ENCODE data around the gene EOLA2.
"Not testable (repeated sequence)": the region's sequence is repeated elsewhere in the genome, so short reads cannot be mapped to it uniquely, and the experiment has no call there.

EOLA2 gene

GRCh38 chrX:149945820-149946219 is 7.5 kb upstream of the EOLA2 start:
- not testable (repeated sequence) for H2BK15ac ChIP-seq (ENCODE audit: low read depth, poor library complexity, severe bottlenecking); H3K18ac ChIP-seq (ENCODE audit: low read depth in 1 of 2, low read length in 2 of 2); H3K4me3 ChIP-seq (ENCODE audit: insufficient read depth in 1 of 2, low read depth in 1 of 2, low read length in 2 of 2); H3K27me3 ChIP-seq (ENCODE audit: control insufficient read depth in 1 of 2, insufficient read depth in 1 of 2, low read length in 2 of 2); H2AFZ ChIP-seq (ENCODE audit: low read depth, low read length); H3K23ac ChIP-seq (ENCODE audit: low read length in 2 of 2); H3K4ac ChIP-seq (ENCODE audit: low read depth in 1 of 2, low read length in 2 of 2); H3K4me2 ChIP-seq (ENCODE audit: low read length, poor library complexity, severe bottlenecking); H2BK120ac ChIP-seq (ENCODE audit: low read depth, low read length); H3K27ac ChIP-seq (ENCODE audit: low read length, poor library complexity, severe bottlenecking); H2BK5ac ChIP-seq (ENCODE audit: low read depth, low read length, poor library complexity, severe bottlenecking); H3K9ac ChIP-seq (ENCODE audit: low read length); H3K4me1 ChIP-seq (ENCODE audit: control insufficient read depth, insufficient read depth, low read depth, low read length); H3K9me3 ChIP-seq (ENCODE audit: control insufficient read depth, low read length); H2BK12ac ChIP-seq (ENCODE audit: low read length in 2 of 2); H4K8ac ChIP-seq (ENCODE audit: low read length); DNase-seq; H4K91ac ChIP-seq (ENCODE audit: low read length); H3K79me1 ChIP-seq (replicated peaks; ENCODE audit: low read length, poor library complexity, severe bottlenecking); H3K14ac ChIP-seq (ENCODE audit: low read length in 2 of 2); H2AK5ac ChIP-seq (ENCODE audit: low read length, severe bottlenecking)
- peaks cover 9 to 14% of the 10 kb centered on the region in 2 experiments for H3K36me3 ChIP-seq (ENCODE audit: control insufficient read depth in 1 of 2, insufficient read depth in 2 of 2, low read depth in 1 of 2, low read length in 2 of 2)
- WGBS, result 100% methylated on average over 3 of the region's 9 CpGs

- not testable (repeated sequence) for H2BK15ac ChIP-seq (ENCODE audit: low read depth, poor library complexity, severe bottlenecking); H3K27ac ChIP-seq (ENCODE audit: low read length, poor library complexity, severe bottlenecking)
- peaks cover 9 to 14% of the 10 kb centered on the region in 2 experiments for H3K36me3 ChIP-seq (ENCODE audit: control insufficient read depth in 1 of 2, insufficient read depth in 2 of 2, low read depth in 1 of 2, low read length in 2 of 2)
Measured at GRCh38 chrX:149945087-149945670, 6.9 kb upstream of the EOLA2 start.

GRCh38 chrX:149940674-149941024 is 2.4 kb upstream of the EOLA2 start:
- H2AFZ ChIP-seq (ENCODE audit: low read depth, low read length); H2BK12ac ChIP-seq (ENCODE audit: low read length in 2 of 2); H3K18ac ChIP-seq (ENCODE audit: low read depth in 1 of 2, low read length in 2 of 2); H4K91ac ChIP-seq (ENCODE audit: low read length); H3K27me3 ChIP-seq (ENCODE audit: control insufficient read depth in 1 of 2, insufficient read depth in 1 of 2, low read length in 2 of 2); H3K9ac ChIP-seq (ENCODE audit: low read length); DNase-seq; H3K36me3 ChIP-seq (ENCODE audit: control insufficient read depth in 1 of 2, insufficient read depth in 2 of 2, low read depth in 1 of 2, low read length in 2 of 2); H4K8ac ChIP-seq (ENCODE audit: low read length); H3K79me1 ChIP-seq (replicated peaks; ENCODE audit: low read length, poor library complexity, severe bottlenecking); H3K23ac ChIP-seq (ENCODE audit: low read length in 2 of 2); H2AK5ac ChIP-seq (ENCODE audit: low read length, severe bottlenecking); H3K27ac ChIP-seq (ENCODE audit: low read length, poor library complexity, severe bottlenecking); H3K9me3 ChIP-seq (ENCODE audit: control insufficient read depth, low read length); H3K14ac ChIP-seq (ENCODE audit: low read length in 2 of 2); H2BK15ac ChIP-seq (ENCODE audit: low read depth, poor library complexity, severe bottlenecking); H2BK5ac ChIP-seq (ENCODE audit: low read depth, low read length, poor library complexity, severe bottlenecking); H3K4ac ChIP-seq (ENCODE audit: low read depth in 1 of 2, low read length in 2 of 2); H2BK120ac ChIP-seq (ENCODE audit: low read depth, low read length); H3K4me1 ChIP-seq (ENCODE audit: control insufficient read depth, insufficient read depth, low read depth, low read length): not testable (repeated sequence)
- WGBS, result 0% methylated on average over 4 of the region's 11 CpGs
- H3K4me2 ChIP-seq (ENCODE audit: low read length, poor library complexity, severe bottlenecking), result peak overlapping the region; percentile 49
- H3K4me3 ChIP-seq (ENCODE audit: insufficient read depth in 1 of 2, low read depth in 1 of 2, low read length in 2 of 2), result peak overlapping the region in 1 of 2 experiments; percentile 60

More at GRCh38 chrX:149945087-149945670, 6.9 kb upstream of the EOLA2 start:
- H3K14ac ChIP-seq (ENCODE audit: low read length in 2 of 2); H3K9ac ChIP-seq (ENCODE audit: low read length); H3K9me3 ChIP-seq (ENCODE audit: control insufficient read depth, low read length); H3K23ac ChIP-seq (ENCODE audit: low read length in 2 of 2); H3K18ac ChIP-seq (ENCODE audit: low read depth in 1 of 2, low read length in 2 of 2); H2BK5ac ChIP-seq (ENCODE audit: low read depth, low read length, poor library complexity, severe bottlenecking); H2BK120ac ChIP-seq (ENCODE audit: low read depth, low read length); H4K91ac ChIP-seq (ENCODE audit: low read length); H4K8ac ChIP-seq (ENCODE audit: low read length); H3K27me3 ChIP-seq (ENCODE audit: control insufficient read depth in 1 of 2, insufficient read depth in 1 of 2, low read length in 2 of 2); H2AK5ac ChIP-seq (ENCODE audit: low read length, severe bottlenecking); H3K4me1 ChIP-seq (ENCODE audit: control insufficient read depth, insufficient read depth, low read depth, low read length); H3K4ac ChIP-seq (ENCODE audit: low read depth in 1 of 2, low read length in 2 of 2); H2BK12ac ChIP-seq (ENCODE audit: low read length in 2 of 2); H2AFZ ChIP-seq (ENCODE audit: low read depth, low read length); H3K79me1 ChIP-seq (replicated peaks; ENCODE audit: low read length, poor library complexity, severe bottlenecking); H3K4me3 ChIP-seq (ENCODE audit: insufficient read depth in 1 of 2, low read depth in 1 of 2, low read length in 2 of 2); DNase-seq; H3K4me2 ChIP-seq (ENCODE audit: low read length, poor library complexity, severe bottlenecking): not testable (repeated sequence)
- 93% methylated on average over 11 of the region's 11 CpGs for WGBS

- peak overlapping the region; percentile 52 for H4K8ac ChIP-seq (ENCODE audit: low read length)
- H2AK5ac ChIP-seq (ENCODE audit: low read length, severe bottlenecking), result no peak overlapping the region
- H3K9ac ChIP-seq (ENCODE audit: low read length), result peak overlapping the region; percentile 89
- H2BK15ac ChIP-seq (ENCODE audit: low read depth, poor library complexity, severe bottlenecking), result no peak overlapping the region
- no peaks in the 10 kb centered on the region for H3K27me3 ChIP-seq (ENCODE audit: control insufficient read depth in 1 of 2, insufficient read depth in 1 of 2, low read length in 2 of 2)
- H4K91ac ChIP-seq (ENCODE audit: low read length), result peak overlapping the region; percentile 80
- no peak overlapping the region for H2BK12ac ChIP-seq (ENCODE audit: low read length in 2 of 2)
- H3K14ac ChIP-seq (ENCODE audit: low read length in 2 of 2), result no peak overlapping the region
- no peak overlapping the region for H3K23ac ChIP-seq (ENCODE audit: low read length in 2 of 2)
- peaks cover 3% of the 10 kb centered on the region in 2 experiments for H3K36me3 ChIP-seq (ENCODE audit: control insufficient read depth in 1 of 2, insufficient read depth in 2 of 2, low read depth in 1 of 2, low read length in 2 of 2)
- H3K4me1 ChIP-seq (ENCODE audit: control insufficient read depth, insufficient read depth, low read depth, low read length), result peaks cover 5% of the 10 kb centered on the region
- H2BK120ac ChIP-seq (ENCODE audit: low read depth, low read length), result peak overlapping the region; percentile 64
- H2AFZ ChIP-seq (ENCODE audit: low read depth, low read length), result no peak overlapping the region
- WGBS, result 1% methylated on average over 24 of the region's 27 CpGs
- no peaks in the 10 kb centered on the region for H3K9me3 ChIP-seq (ENCODE audit: control insufficient read depth, low read length)
- H3K18ac ChIP-seq (ENCODE audit: low read depth in 1 of 2, low read length in 2 of 2), result peak overlapping the region; percentile 54 to 87
- DNase-seq, result peak; percentile 97
- H3K27ac ChIP-seq (ENCODE audit: low read length, poor library complexity, severe bottlenecking), result peak overlapping the region; percentile 99
- peak overlapping the region; percentile 51 to 64 for H3K4ac ChIP-seq (ENCODE audit: low read depth in 1 of 2, low read length in 2 of 2)
- H2BK5ac ChIP-seq (ENCODE audit: low read depth, low read length, poor library complexity, severe bottlenecking), result peak overlapping the region; percentile 96
- peaks cover 1% of the 10 kb centered on the region for H3K79me1 ChIP-seq (replicated peaks; ENCODE audit: low read length, poor library complexity, severe bottlenecking)
- H3K4me3 ChIP-seq (ENCODE audit: insufficient read depth in 1 of 2, low read depth in 1 of 2, low read length in 2 of 2), result peak overlapping the region; percentile 62 to 69
- H3K4me2 ChIP-seq (ENCODE audit: low read length, poor library complexity, severe bottlenecking), result peak overlapping the region; percentile 61
Measured at GRCh38 chrX:149939905-149940673, 1.8 kb upstream of the EOLA2 start.
